Astrocyte (in vitro differentiated cells and primary cell): Measurements from ENCODE around the gene HES7.

Source experiments
- EZH2 ChIP-seq: IDR thresholded peaks from 2 replicates; pipeline ENCODE4 v1.6.1; 2012; ENCODE audit warnings: mild to moderate bottlenecking, low read length, inconsistent platforms; ENCODE audit not compliant: insufficient read depth
- TF ChIP-seq, protein P1 (sequence below): IDR thresholded peaks from 2 replicates; pipeline ENCODE4 v1.5.1; 2011; ENCODE audit warnings: low read depth, mild to moderate bottlenecking, inconsistent platforms, low read length, moderate library complexity; ENCODE audit not compliant: insufficient read depth

- TF ChIP-seq, protein P1, sequence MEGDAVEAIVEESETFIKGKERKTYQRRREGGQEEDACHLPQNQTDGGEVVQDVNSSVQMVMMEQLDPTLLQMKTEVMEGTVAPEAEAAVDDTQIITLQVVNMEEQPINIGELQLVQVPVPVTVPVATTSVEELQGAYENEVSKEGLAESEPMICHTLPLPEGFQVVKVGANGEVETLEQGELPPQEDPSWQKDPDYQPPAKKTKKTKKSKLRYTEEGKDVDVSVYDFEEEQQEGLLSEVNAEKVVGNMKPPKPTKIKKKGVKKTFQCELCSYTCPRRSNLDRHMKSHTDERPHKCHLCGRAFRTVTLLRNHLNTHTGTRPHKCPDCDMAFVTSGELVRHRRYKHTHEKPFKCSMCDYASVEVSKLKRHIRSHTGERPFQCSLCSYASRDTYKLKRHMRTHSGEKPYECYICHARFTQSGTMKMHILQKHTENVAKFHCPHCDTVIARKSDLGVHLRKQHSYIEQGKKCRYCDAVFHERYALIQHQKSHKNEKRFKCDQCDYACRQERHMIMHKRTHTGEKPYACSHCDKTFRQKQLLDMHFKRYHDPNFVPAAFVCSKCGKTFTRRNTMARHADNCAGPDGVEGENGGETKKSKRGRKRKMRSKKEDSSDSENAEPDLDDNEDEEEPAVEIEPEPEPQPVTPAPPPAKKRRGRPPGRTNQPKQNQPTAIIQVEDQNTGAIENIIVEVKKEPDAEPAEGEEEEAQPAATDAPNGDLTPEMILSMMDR, result no peak
- no peak for TF ChIP-seq EZH2
These were observed 17.1 kb upstream of the HES7 start for GRCh38 chr17:8141045-8141444.
